HCT116 (cell line): ENCODE results near the gene KIF26A. TPM values are rescaled to one million over a fixed set of nuclear protein-coding genes. Genes with fewer than 3 reads are reported as not detected.

ENCODE experiments used
- ATAC-seq: fragments of 200-7000 bp; cut with Tn5 transposase; 2 replicates; pipeline ENCODE4 v1.9.1; 2020; ENCODE audit warnings: mild to moderate bottlenecking, moderate library complexity
- BruUV-seq: library from RNA; stranded (reverse); fragments of 400-500 nt; replicated peaks from 2 replicates; lab custom pipeline; 2021; lab: Mats Ljungman, UMichigan
- CTCF ChIA-PET: fragments of 300-600 bp; sonication (Branson Sonifier 250); formaldehyde crosslinking; loops from one replicate; lab custom pipeline; 2021; ENCODE audit warnings: antibody characterized with exemption; lab: Charles Lee
- POLR2A ChIA-PET: fragments of 300-600, 350-600 bp; sonication (Branson Sonifier 250); formaldehyde crosslinking; loops from one replicate; lab custom pipeline; 2021; ENCODE audit warnings: antibody characterized with exemption; lab: Charles Lee
- RAD21 ChIA-PET, 2 experiments: fragments of 300-600 bp; sonication (Branson Sonifier 250); formaldehyde crosslinking; loops; one replicate each; lab custom pipeline; 2023; ENCODE audit warnings: low total read pairs in 2 of 2; ENCODE audit not compliant: uncharacterized antibody in 2 of 2, unreplicated experiment in 2 of 2, low non-redundant PET in 1 of 2; lab: Charles Lee
- DNase-seq: peaks from one replicate; pipeline ENCODE4 v3.0.0-alpha.2; 2010; ENCODE audit warnings: low read depth, low spot score
- H2AFZ ChIP-seq: fragments of 200-600 bp; shearing (Covaris generic), sonication (generic); 2 replicates; pipeline ENCODE4 v1.6.1; 2017; ENCODE audit warnings: low read depth, mixed run types, mixed read lengths, antibody characterized with exemption, low read length; ENCODE audit not compliant: poor library complexity, severe bottlenecking
- H3K27ac ChIP-seq: 2 replicates; pipeline ENCODE4 v1.5.1; 2012; ENCODE audit warnings: low read depth, low read length
- H3K27me3 ChIP-seq: fragments of 200-600 bp; sonication (generic); 2 replicates; pipeline ENCODE4 v1.6.1; 2016; ENCODE audit warnings: mixed run types, low read length, mixed read lengths; ENCODE audit not compliant: insufficient read depth
- H3K36me3 ChIP-seq, 2 experiments: fragments of 200-500 bp in 1 of 2; fragments of 200-600 bp in 1 of 2; sonication (Bioruptor generic) in 1 of 2; sonication (generic) in 1 of 2; 2 replicates each; pipeline versions ENCODE4 v1.5.1 to v1.6.1; 2014 to 2016; ENCODE audit warnings: low read length in 2 of 2, inconsistent platforms in 1 of 2, mixed read lengths in 1 of 2, mixed run types in 1 of 2; ENCODE audit not compliant: insufficient read depth in 2 of 2, control insufficient read depth in 1 of 2
- H3K4me1 ChIP-seq, 2 experiments: fragments of 200-600 bp in 1 of 2; sonication (generic) in 1 of 2; 2 replicates each; pipeline versions ENCODE4 v1.5.1 to v1.6.1; 2012 to 2017; ENCODE audit warnings: low read length in 2 of 2, inconsistent platforms in 1 of 2, mild to moderate bottlenecking in 1 of 2, mixed read lengths in 1 of 2, mixed run types in 1 of 2, moderate library complexity in 1 of 2; ENCODE audit not compliant: insufficient read depth in 2 of 2, control insufficient read depth in 1 of 2
- H3K4me2 ChIP-seq: fragments of 200-600 bp; sonication (generic); 2 replicates; pipeline ENCODE4 v1.6.1; 2017; ENCODE audit warnings: mixed run types, low read length, mixed read lengths
- H3K4me3 ChIP-seq, 2 experiments: fragments of 200-600 bp in 1 of 2; sonication (generic) in 1 of 2; replicated peaks in 1 of 2; 2 replicates each; pipeline ENCODE4 v1.5.1; 2011 to 2016; ENCODE audit warnings: low read length in 2 of 2, control low read depth in 1 of 2, low read depth in 1 of 2, mild to moderate bottlenecking in 1 of 2, mixed read lengths in 1 of 2, mixed run types in 1 of 2
- H3K79me2 ChIP-seq: fragments of 200-600 bp; sonication (generic); 2 replicates; pipeline ENCODE4 v1.6.1; 2017; ENCODE audit warnings: mild to moderate bottlenecking, mixed run types, low read length, moderate library complexity, mixed read lengths; ENCODE audit not compliant: insufficient read depth
- H3K9ac ChIP-seq: fragments of 200-600 bp; sonication (generic); 2 replicates; pipeline ENCODE4 v1.6.1; 2016; ENCODE audit warnings: low read length, mixed read lengths
- H3K9me2 ChIP-seq: fragments of 200-600 bp; sonication (generic), shearing (Covaris generic); 2 replicates; pipeline ENCODE4 v1.6.1; 2017; ENCODE audit warnings: mixed run types, mild to moderate bottlenecking, moderate library complexity; ENCODE audit not compliant: insufficient read depth
- H3K9me3 ChIP-seq, 2 experiments: fragments of 200-500 bp in 1 of 2; fragments of 200-600 bp in 1 of 2; sonication (Bioruptor generic) in 1 of 2; sonication (generic) in 1 of 2; 2 replicates each; pipeline ENCODE4 v1.6.1; 2014 to 2017; ENCODE audit warnings: low read length in 2 of 2, mixed read lengths in 2 of 2, inconsistent platforms in 1 of 2, low read depth in 1 of 2, mild to moderate bottlenecking in 1 of 2, mixed run types in 1 of 2, moderate library complexity in 1 of 2; ENCODE audit not compliant: control insufficient read depth in 1 of 2, insufficient read depth in 1 of 2
- H4K20me1 ChIP-seq: fragments of 200-600 bp; sonication (generic), shearing (Covaris generic); 2 replicates; pipeline ENCODE4 v1.6.1; 2017; ENCODE audit warnings: mixed run types, mild to moderate bottlenecking, moderate library complexity; ENCODE audit not compliant: insufficient read depth
- CBX3 ChIP-seq: IDR thresholded peaks from 2 replicates; pipeline ENCODE4 v1.6.1; 2012; ENCODE audit warnings: low read depth
- EGR1 ChIP-seq: IDR thresholded peaks from 2 replicates; pipeline ENCODE4 v1.6.1; 2012; ENCODE audit warnings: low read depth
- EZH2 ChIP-seq: fragments of 200-600 bp; sonication (generic); IDR thresholded peaks from 2 replicates; pipeline ENCODE4 v1.6.1; 2017; ENCODE audit warnings: antibody characterized with exemption, mixed run types
- FOSL1 ChIP-seq: IDR thresholded peaks from 2 replicates; pipeline ENCODE4 v1.6.1; 2012; ENCODE audit warnings: low read depth
- JUND ChIP-seq: IDR thresholded peaks from 2 replicates; pipeline ENCODE4 v1.6.1; 2012
- POLR2A ChIP-seq: IDR thresholded peaks from 2 replicates; pipeline ENCODE4 v1.7.0; 2011; ENCODE audit warnings: borderline replicate concordance; ENCODE audit not compliant: insufficient read depth, insufficient read length; ENCODE audit errors: extremely low read depth
- SIN3A ChIP-seq: IDR thresholded peaks from 2 replicates; pipeline ENCODE4 v1.6.1; 2012; ENCODE audit warnings: low read depth
- SRF ChIP-seq: IDR thresholded peaks from 2 replicates; pipeline ENCODE4 v1.6.1; 2012; ENCODE audit warnings: low read depth
- TCF7L2 ChIP-seq: IDR thresholded peaks from 2 replicates; pipeline ENCODE4 v1.7.0; 2011; ENCODE audit warnings: borderline replicate concordance, inconsistent platforms; ENCODE audit not compliant: insufficient read depth, insufficient read length; ENCODE audit errors: extremely low read depth
- YY1 ChIP-seq: IDR thresholded peaks from 2 replicates; pipeline ENCODE4 v1.6.1; 2011; ENCODE audit warnings: low read length, low read depth, moderate library complexity, mild to moderate bottlenecking; ENCODE audit not compliant: insufficient replicate concordance; ENCODE audit errors: extremely low read depth
- ZFX ChIP-seq: fragments of 450-650 bp; IDR thresholded peaks from 2 replicates; pipeline ENCODE4 v1.6.1; 2017
- ZNF274 ChIP-seq: fragments of 200-500 bp; sonication (Bioruptor generic); IDR thresholded peaks from 2 replicates; pipeline ENCODE4 v1.6.1; 2014; ENCODE audit warnings: mild to moderate bottlenecking, low read depth, low read length, inconsistent platforms
- intact Hi-C: fragments of 100-400 bp; cut with micrococcal nuclease; formaldehyde crosslinking; loops from 2 replicates; pipeline ENCODE4 v1.10.0; 2022
- total RNA-seq: library from RNA; stranded (reverse); gene quantifications from one replicate; pipeline ENCODE4 v1.2.1, GENCODE V29; 2021; ENCODE audit not compliant: unreplicated experiment
- TF ChIP-seq, protein P1 (sequence below): IDR thresholded peaks from 2 replicates; pipeline ENCODE4 v1.6.1; 2011; ENCODE audit warnings: mild to moderate bottlenecking, low read length, moderate library complexity; ENCODE audit not compliant: insufficient replicate concordance; ENCODE audit errors: extremely low read depth
- TF ChIP-seq, protein P2 (sequence below): IDR thresholded peaks from 2 replicates; pipeline ENCODE4 v1.6.1; 2012
- TF ChIP-seq, protein P3 (sequence below): IDR thresholded peaks from 2 replicates; pipeline ENCODE4 v1.6.1; 2012
- TF ChIP-seq, protein P4 (sequence below): IDR thresholded peaks from 2 replicates; pipeline ENCODE4 v1.6.1; 2012; ENCODE audit warnings: low read depth

The KIF26A gene
- total RNA-seq, 1 experiment from 2014 or later: 10.2 TPM

- TF ChIP-seq, protein P1, sequence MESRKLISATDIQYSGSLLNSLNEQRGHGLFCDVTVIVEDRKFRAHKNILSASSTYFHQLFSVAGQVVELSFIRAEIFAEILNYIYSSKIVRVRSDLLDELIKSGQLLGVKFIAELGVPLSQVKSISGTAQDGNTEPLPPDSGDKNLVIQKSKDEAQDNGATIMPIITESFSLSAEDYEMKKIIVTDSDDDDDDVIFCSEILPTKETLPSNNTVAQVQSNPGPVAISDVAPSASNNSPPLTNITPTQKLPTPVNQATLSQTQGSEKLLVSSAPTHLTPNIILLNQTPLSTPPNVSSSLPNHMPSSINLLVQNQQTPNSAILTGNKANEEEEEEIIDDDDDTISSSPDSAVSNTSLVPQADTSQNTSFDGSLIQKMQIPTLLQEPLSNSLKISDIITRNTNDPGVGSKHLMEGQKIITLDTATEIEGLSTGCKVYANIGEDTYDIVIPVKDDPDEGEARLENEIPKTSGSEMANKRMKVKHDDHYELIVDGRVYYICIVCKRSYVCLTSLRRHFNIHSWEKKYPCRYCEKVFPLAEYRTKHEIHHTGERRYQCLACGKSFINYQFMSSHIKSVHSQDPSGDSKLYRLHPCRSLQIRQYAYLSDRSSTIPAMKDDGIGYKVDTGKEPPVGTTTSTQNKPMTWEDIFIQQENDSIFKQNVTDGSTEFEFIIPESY: no peak
- TF ChIP-seq FOSL1 (no peak), EGR1 (no peak)
These were observed 51.4 kb downstream of the KIF26A start (continued) for GRCh38 chr14:104189629-104190335.

DNA sequence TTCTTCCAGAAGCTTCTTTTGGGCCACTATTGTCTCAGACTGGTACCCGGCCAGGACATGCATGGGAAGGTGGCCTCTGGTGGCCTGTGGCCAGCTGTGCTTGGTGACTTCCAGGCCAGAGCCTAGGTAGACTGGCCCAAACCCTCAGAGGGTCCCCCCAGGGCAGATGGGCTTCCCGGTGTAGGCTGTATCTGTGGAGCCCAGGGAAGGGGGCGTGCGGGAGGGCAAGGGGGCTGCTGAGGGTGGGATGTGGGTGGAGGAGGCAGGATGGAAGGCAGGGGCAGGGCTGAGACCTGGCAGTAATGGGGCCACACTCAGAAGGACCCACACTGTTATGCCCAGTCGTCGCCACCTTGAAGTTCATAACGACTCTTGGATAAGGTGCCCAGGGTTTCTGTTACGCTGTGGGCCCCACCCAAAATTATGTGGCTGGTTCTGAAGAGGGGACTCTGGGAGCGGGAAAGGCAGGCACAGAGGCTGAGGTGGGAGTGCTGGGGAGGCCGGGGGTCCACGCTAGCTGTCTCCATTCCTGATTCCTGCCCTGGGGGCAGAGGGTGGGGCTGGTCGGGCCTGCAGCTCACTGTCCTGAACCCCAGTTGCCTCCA lies 52.1 kb downstream of the KIF26A start:
- no peak for ATAC-seq
- Histone ChIP-seq H3K9ac (no peak overlapping the region), H3K9me2 (no peaks in the 10 kb centered on the region), H4K20me1 (no peaks in the 10 kb centered on the region), H3K36me3 (no peaks in the 10 kb centered on the region), H3K27ac (no peak overlapping the region), H2AFZ (no peak overlapping the region), H3K79me2 (no peaks in the 10 kb centered on the region), H3K9me3 (no peaks in the 10 kb centered on the region), H3K4me3 (no peak overlapping the region), H3K27me3 (0 out of 2 replicates have a peak, but pooled peaks cover 4% of the 10 kb centered on the region), H3K4me2 (no peak overlapping the region), H3K4me1 (no peaks in the 10 kb centered on the region)
- ChIA-PET RAD21 (no interaction called here), CTCF (no interaction called here), POLR2A (no interaction called here)
- no TSS peak for BruUV-seq
- DNase-seq: no peak
- TF ChIP-seq SIN3A (no peak), EZH2 (no peak), ZNF274 (no peak), YY1 (no peak), SRF (no peak), CBX3 (no peak), FOSL1 (no peak), JUND (no peak), TCF7L2 (no peak), ZFX (no peak), POLR2A (no peak)
- TF ChIP-seq, protein P2, sequence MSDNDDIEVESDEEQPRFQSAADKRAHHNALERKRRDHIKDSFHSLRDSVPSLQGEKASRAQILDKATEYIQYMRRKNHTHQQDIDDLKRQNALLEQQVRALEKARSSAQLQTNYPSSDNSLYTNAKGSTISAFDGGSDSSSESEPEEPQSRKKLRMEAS: no peak
- TF ChIP-seq, protein P3, sequence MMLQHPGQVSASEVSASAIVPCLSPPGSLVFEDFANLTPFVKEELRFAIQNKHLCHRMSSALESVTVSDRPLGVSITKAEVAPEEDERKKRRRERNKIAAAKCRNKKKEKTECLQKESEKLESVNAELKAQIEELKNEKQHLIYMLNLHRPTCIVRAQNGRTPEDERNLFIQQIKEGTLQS: no peak
- TF ChIP-seq, protein P4, sequence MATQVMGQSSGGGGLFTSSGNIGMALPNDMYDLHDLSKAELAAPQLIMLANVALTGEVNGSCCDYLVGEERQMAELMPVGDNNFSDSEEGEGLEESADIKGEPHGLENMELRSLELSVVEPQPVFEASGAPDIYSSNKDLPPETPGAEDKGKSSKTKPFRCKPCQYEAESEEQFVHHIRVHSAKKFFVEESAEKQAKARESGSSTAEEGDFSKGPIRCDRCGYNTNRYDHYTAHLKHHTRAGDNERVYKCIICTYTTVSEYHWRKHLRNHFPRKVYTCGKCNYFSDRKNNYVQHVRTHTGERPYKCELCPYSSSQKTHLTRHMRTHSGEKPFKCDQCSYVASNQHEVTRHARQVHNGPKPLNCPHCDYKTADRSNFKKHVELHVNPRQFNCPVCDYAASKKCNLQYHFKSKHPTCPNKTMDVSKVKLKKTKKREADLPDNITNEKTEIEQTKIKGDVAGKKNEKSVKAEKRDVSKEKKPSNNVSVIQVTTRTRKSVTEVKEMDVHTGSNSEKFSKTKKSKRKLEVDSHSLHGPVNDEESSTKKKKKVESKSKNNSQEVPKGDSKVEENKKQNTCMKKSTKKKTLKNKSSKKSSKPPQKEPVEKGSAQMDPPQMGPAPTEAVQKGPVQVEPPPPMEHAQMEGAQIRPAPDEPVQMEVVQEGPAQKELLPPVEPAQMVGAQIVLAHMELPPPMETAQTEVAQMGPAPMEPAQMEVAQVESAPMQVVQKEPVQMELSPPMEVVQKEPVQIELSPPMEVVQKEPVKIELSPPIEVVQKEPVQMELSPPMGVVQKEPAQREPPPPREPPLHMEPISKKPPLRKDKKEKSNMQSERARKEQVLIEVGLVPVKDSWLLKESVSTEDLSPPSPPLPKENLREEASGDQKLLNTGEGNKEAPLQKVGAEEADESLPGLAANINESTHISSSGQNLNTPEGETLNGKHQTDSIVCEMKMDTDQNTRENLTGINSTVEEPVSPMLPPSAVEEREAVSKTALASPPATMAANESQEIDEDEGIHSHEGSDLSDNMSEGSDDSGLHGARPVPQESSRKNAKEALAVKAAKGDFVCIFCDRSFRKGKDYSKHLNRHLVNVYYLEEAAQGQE: no peak
- TF ChIP-seq, protein P1: no peak
- intact Hi-C loops: no loop called here
